Activated naive CD4-positive, alpha-beta T cell treated with anti-CD3 and anti-CD28 coated beads, Interleukin-2, amount 50 U/mL, for 72 hours (primary cell): ENCODE data around the gene L1TD1. TPM values are rescaled to one million over a fixed set of nuclear protein-coding genes. Genes with fewer than 3 reads are reported as not detected.
A peak's percentile ranks its signal among the peaks of the same experiment; 100 is the strongest.
"Not testable (repeated sequence)": the region's sequence is repeated elsewhere in the genome, so short reads cannot be mapped to it uniquely, and the experiment has no call there.

ENCODE experiments used
- ATAC-seq, 2 donors: fragments of 150-1000 bp; cut with Tn5 transposase; 2 replicates each; pipeline ENCODE4 v1.10.0; 2021; ENCODE audit warnings: mild to moderate bottlenecking in 2 of 2, moderate library complexity in 2 of 2
- DNase-seq, 2 donors: peaks; one replicate each; pipeline ENCODE4 v3.0.0; 2021 to 2022; ENCODE audit warnings: low spot score in 2 of 2
- H3K27ac Mint-ChIP-seq, 2 donors: one replicate each; pipeline ENCODE4 v1.8.0; 2022; ENCODE audit warnings: mild to moderate bottlenecking in 2 of 2, mixed read lengths in 2 of 2
- H3K36me3 Mint-ChIP-seq, 2 donors: one replicate each; pipeline ENCODE4 v1.8.0; 2022; ENCODE audit warnings: mixed read lengths in 2 of 2
- H3K9me3 Mint-ChIP-seq, 2 donors: one replicate each; pipeline ENCODE4 v1.8.0; 2022; ENCODE audit warnings: mixed read lengths in 2 of 2
- total RNA-seq, 2 donors: library from RNA; stranded (reverse); gene quantifications; one replicate each; pipeline ENCODE4 v1.2.3, GENCODE V29; 2022

The L1TD1 gene
- total RNA-seq, 2 donors from 2014 or later, result 0.05 to 0.08 TPM

- DNase-seq (no peak), ATAC-seq (no peak)
- Mint-ChIP-seq H3K27ac (no peak overlapping the region), H3K36me3 (no peaks in the 10 kb centered on the region), H3K9me3 (no peaks in the 10 kb centered on the region)
These were observed 29.5 kb downstream of the L1TD1 start for GRCh38 chr1:62224182-62224581.

- no peak for DNase-seq
- H3K36me3 Mint-ChIP-seq, result no peaks in the 10 kb centered on the region
- H3K27ac Mint-ChIP-seq, result peak overlapping the region in 1 of 2 donors; percentile 29
These were observed 32.8 kb downstream of the L1TD1 start for GRCh38 chr1:62227496-62227895.

GRCh38 chr1:62228136-62228882 lies 33.7 kb downstream of the L1TD1 start:
- Mint-ChIP-seq H3K9me3 (no peaks in the 10 kb centered on the region), H3K36me3 (no peaks in the 10 kb centered on the region), H3K27ac (peak overlapping the region in 1 of 2 donors; percentile 29)
- no peak for ATAC-seq
- no peak for DNase-seq

More at GRCh38 chr1:62227496-62227895, 32.8 kb downstream of the L1TD1 start:
- ATAC-seq, result no peak
- no peaks in the 10 kb centered on the region for H3K9me3 Mint-ChIP-seq

DNA sequence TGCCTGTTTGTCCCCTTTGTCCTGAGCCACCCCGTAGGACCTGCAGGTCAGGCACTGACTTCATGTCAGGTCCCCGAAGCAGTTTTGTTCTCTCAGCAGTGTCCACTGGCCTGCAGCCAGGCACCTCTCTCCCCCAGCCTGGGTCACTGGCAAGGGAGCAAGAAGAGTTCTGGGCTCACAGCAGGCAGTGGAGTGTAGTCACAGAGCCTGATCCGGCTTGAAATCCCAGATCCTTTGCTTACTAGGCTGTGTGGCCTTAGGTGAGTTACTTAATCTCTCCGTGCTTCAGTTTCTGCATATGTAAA lies 34.2 kb downstream of the L1TD1 start:
- Mint-ChIP-seq H3K36me3 (no peaks in the 10 kb centered on the region), H3K9me3 (no peaks in the 10 kb centered on the region), H3K27ac (no peak overlapping the region)
- ATAC-seq (no peak), DNase-seq (peak in 1 of 2 donors; percentile 21)

GRCh38 chr1:62229468-62229867 lies 34.8 kb downstream of the L1TD1 start:
- peak in 1 of 2 donors; percentile 1 for DNase-seq
- no peaks in the 10 kb centered on the region for H3K9me3 Mint-ChIP-seq
- no peak overlapping the region for H3K27ac Mint-ChIP-seq
- H3K36me3 Mint-ChIP-seq, result no peaks in the 10 kb centered on the region
- no peak for ATAC-seq

DNA sequence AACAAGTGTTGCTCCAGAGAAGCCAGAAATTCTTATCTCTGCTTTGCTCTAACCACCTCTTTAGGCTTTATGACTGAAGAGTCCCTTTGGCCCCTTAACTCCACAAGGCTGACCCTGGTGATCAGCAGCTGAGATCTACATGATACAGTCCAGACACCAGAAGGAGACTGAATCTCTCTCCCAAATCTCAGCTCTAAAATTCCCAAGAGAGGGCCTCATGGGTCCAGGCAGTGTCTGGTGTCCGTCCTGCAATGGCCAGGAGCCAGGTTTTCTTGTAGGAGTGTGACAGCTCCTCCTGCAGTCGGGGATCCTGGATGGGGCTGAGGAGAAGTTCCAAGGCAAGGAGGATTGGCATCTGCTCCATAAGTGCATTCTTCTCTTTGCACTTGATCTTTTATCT lies 35.3 kb downstream of the L1TD1 start:
- no peaks in the 10 kb centered on the region for H3K9me3 Mint-ChIP-seq
- no peaks in the 10 kb centered on the region for H3K36me3 Mint-ChIP-seq
- ATAC-seq (no peak), DNase-seq (peak in 1 of 2 donors; percentile 16)
- H3K27ac Mint-ChIP-seq, result no peak overlapping the region

GRCh38 chr1:62230718-62231117 lies 36.1 kb downstream of the L1TD1 start:
- no peaks in the 10 kb centered on the region for H3K9me3 Mint-ChIP-seq
- ATAC-seq, result no peak
- no peaks in the 10 kb centered on the region for H3K36me3 Mint-ChIP-seq
- no peak overlapping the region for H3K27ac Mint-ChIP-seq
- DNase-seq, result no peak

GRCh38 chr1:62232871-62233278 lies 38.2 kb downstream of the L1TD1 start:
- ATAC-seq, result no peak
- Mint-ChIP-seq H3K9me3 (no peaks in the 10 kb centered on the region), H3K27ac (no peak overlapping the region), H3K36me3 (no peaks in the 10 kb centered on the region)
- no peak for DNase-seq

GRCh38 chr1:62233926-62234450 lies 39.3 kb downstream of the L1TD1 start:
- no peaks in the 10 kb centered on the region for H3K9me3 Mint-ChIP-seq
- no peak overlapping the region for H3K27ac Mint-ChIP-seq
- DNase-seq (no peak), ATAC-seq (no peak)
- no peaks in the 10 kb centered on the region for H3K36me3 Mint-ChIP-seq

GRCh38 chr1:62234688-62235087 lies 40.0 kb downstream of the L1TD1 start:
- H3K36me3 Mint-ChIP-seq, result no peaks in the 10 kb centered on the region
- no peak for DNase-seq
- no peak overlapping the region for H3K27ac Mint-ChIP-seq
- no peaks in the 10 kb centered on the region for H3K9me3 Mint-ChIP-seq
- no peak for ATAC-seq

DNA sequence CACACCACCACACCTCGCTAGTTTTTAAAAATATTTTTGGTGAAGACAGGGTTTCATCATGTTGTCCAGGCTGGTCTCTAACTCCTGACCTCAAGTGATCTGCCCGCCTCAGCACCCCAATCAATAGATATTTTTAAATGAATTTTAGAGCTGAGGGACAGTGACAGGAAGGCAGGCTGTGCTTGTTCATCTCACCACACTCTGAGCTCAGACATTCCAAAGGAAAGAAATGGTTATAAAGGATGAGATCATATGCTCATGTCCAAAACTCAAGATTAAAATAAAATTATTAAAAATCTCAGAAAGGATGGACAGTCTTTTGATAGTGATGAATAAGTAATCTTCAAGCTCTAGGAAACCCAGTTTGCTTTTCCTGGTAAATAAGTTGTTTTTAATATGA lies 40.9 kb downstream of the L1TD1 start:
- no peak for ATAC-seq
- H3K9me3 Mint-ChIP-seq, result no peaks in the 10 kb centered on the region
- H3K36me3 Mint-ChIP-seq, result no peaks in the 10 kb centered on the region
- no peak for DNase-seq
- H3K27ac Mint-ChIP-seq, result no peak overlapping the region

- H3K27ac Mint-ChIP-seq, result no peak overlapping the region
- no peaks in the 10 kb centered on the region for H3K36me3 Mint-ChIP-seq
- DNase-seq (no peak), ATAC-seq (no peak)
- H3K9me3 Mint-ChIP-seq, result no peaks in the 10 kb centered on the region
These were observed 42.7 kb downstream of the L1TD1 start for GRCh38 chr1:62237361-62237760.

DNA sequence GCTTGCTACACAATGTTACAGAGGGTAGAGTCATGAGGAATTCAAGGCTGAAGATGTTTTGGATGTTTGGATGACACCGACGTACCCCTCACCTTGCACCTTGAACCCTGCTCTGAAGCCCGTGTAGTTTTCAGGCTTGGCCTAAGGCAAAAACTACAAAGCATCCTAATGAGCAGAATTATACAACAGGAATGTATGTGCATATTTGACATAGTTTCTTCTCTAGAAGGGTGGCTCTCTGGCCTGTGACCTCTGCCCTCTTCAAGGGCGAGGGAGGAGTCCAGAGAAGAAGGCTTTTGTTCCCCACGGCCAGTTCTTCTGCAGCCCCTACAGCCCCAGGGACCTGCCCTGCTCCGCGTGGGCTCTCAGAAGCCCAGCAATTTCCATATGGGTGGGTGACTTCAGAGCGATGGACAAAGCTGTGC lies 43.3 kb downstream of the L1TD1 start:
- no peak for ATAC-seq
- no peak for DNase-seq

DNA sequence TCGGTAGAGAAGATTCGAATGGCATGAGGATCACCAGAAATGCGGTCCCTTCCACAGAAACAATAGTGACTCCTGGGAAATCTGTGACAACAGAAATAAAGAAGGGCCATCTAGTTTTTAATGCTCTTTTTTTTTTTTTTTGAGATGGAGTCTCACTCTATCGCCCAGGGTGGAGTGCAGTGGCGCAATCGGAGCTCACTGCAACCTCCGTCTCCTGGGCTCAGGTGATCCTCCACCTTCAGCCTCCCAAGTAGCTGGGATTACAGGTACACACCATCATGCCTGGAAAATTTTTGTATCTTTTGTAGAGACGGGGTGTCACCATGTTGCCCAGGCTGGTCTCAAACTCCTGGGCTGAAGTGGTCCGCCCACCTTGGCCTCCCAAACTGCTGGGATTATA lies 43.9 kb downstream of the L1TD1 start:
- DNase-seq (no peak), ATAC-seq (no peak)
- Mint-ChIP-seq H3K27ac (no peak overlapping the region), H3K36me3 (no peaks in the 10 kb centered on the region), H3K9me3 (no peaks in the 10 kb centered on the region)

More for the DNA sequence above, 43.3 kb downstream of the L1TD1 start:
- H3K36me3 Mint-ChIP-seq, result no peaks in the 10 kb centered on the region
- H3K27ac Mint-ChIP-seq, result no peak overlapping the region
- no peaks in the 10 kb centered on the region for H3K9me3 Mint-ChIP-seq

- H3K27ac Mint-ChIP-seq, H3K36me3 Mint-ChIP-seq, DNase-seq, ATAC-seq, H3K9me3 Mint-ChIP-seq: not testable (repeated sequence)
These were observed 45.2 kb downstream of the L1TD1 start for GRCh38 chr1:62239652-62240403.

- ATAC-seq (no peak), DNase-seq (no peak)
- Mint-ChIP-seq H3K9me3 (no peaks in the 10 kb centered on the region), H3K27ac (no peak overlapping the region), H3K36me3 (no peaks in the 10 kb centered on the region)
These were observed 46.2 kb downstream of the L1TD1 start for GRCh38 chr1:62240651-62241370.
